Measurements from ENCODE around the gene TMEM178B. TPM values are rescaled to one million over a fixed set of nuclear protein-coding genes. Genes with fewer than 3 reads are reported as not detected.

The TMEM178B gene
- total RNA-seq, 2 donors from 2014 or later, result 0.92 to 0.95 TPM

DNA sequence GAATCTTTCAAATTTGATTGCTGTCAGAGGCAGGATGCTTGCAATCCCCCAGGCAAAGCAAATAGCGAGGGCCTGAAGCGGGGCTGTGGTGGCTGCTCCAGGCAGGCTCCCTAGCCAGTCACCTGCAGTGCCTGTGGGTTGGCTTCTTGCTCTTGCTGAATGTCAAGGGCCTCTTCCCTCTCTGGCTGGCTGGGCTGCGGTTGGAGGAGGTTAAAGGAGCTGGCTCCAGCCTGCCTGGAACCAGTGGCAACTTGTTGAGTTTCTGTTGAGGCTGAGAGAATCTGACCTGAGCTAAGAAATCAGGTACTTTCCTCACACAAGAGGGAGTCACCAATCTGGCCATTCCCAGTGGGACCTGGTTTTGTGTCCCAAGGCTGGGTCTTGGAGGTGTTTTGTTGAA is 134.7 kb downstream of the TMEM178B start:
- no peaks in the 10 kb centered on the region for H3K27me3 ChIP-seq (replicated peaks; ENCODE audit: insufficient read depth)
- H3K4me3 ChIP-seq, result no peak overlapping the region
- H3K36me3 ChIP-seq, result no peaks in the 10 kb centered on the region
- DNase-seq (ENCODE audit: low spot score) (no peak), ATAC-seq (ENCODE audit: insufficient number of reproducible peaks, low FRiP score, low read depth) (no peak)
- TF ChIP-seq, protein P1, sequence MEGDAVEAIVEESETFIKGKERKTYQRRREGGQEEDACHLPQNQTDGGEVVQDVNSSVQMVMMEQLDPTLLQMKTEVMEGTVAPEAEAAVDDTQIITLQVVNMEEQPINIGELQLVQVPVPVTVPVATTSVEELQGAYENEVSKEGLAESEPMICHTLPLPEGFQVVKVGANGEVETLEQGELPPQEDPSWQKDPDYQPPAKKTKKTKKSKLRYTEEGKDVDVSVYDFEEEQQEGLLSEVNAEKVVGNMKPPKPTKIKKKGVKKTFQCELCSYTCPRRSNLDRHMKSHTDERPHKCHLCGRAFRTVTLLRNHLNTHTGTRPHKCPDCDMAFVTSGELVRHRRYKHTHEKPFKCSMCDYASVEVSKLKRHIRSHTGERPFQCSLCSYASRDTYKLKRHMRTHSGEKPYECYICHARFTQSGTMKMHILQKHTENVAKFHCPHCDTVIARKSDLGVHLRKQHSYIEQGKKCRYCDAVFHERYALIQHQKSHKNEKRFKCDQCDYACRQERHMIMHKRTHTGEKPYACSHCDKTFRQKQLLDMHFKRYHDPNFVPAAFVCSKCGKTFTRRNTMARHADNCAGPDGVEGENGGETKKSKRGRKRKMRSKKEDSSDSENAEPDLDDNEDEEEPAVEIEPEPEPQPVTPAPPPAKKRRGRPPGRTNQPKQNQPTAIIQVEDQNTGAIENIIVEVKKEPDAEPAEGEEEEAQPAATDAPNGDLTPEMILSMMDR (IDR thresholded peaks at IDR 0.05), result no peak
- no peaks in the 10 kb centered on the region for H3K4me1 ChIP-seq (ENCODE audit: control insufficient read depth in 1 of 2, low read depth in 2 of 2)
- H3K9me3 ChIP-seq, result no peaks in the 10 kb centered on the region
- H3K27ac ChIP-seq, result no peak overlapping the region

DNA sequence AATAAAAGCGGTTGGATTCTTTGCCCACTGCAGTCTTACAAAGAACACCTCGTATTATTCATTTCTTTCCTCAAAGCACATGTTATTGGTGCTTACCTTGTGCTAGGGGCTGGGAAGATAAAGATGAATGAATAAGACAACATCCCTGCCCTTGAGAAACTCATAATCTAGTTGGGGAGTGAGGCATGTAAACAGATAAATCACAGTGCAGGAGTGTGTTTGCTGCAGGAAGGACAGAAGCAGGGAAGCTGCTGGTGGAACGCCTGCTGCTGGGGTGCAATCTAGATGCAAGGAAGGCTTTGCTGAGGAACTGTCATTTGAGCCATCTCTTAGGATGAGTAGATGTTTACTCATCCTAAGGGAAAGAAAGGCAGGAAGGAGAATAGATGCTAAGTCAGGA is 135.6 kb downstream of the TMEM178B start:
- Histone ChIP-seq H3K36me3 (no peaks in the 10 kb centered on the region), H3K4me3 (no peak overlapping the region), H3K9me3 (no peaks in the 10 kb centered on the region), H3K27ac (no peak overlapping the region), H3K4me1 (ENCODE audit: control insufficient read depth in 1 of 2, low read depth in 2 of 2) (no peaks in the 10 kb centered on the region), H3K27me3 (replicated peaks; ENCODE audit: insufficient read depth) (no peaks in the 10 kb centered on the region)
- TF ChIP-seq, protein P1 (IDR thresholded peaks at IDR 0.05), result no peak
- DNase-seq (ENCODE audit: low spot score) (no peak), ATAC-seq (ENCODE audit: insufficient number of reproducible peaks, low FRiP score, low read depth) (no peak)

DNA sequence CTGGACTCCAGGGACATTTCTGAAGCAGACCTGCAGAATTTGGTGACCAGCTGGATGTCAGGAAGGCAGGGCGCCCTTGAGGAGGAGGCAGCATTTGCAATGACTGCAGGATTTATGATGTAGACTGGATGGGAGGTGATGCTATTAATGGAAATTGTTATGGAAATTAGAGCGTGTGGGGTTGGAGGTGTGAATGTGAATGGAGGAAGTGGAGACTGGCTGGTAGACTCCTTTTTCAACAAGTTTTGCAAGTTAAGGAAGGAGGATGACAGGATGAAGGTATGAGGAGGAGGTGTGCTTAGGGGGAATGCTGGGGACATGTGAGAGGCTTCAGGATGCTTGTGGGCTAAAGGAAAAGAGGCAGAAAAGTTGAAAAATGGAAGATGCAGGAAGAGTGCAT is 137.0 kb downstream of the TMEM178B start:
- Histone ChIP-seq H3K4me3 (no peak overlapping the region), H3K27me3 (replicated peaks; ENCODE audit: insufficient read depth) (no peaks in the 10 kb centered on the region), H3K27ac (no peak overlapping the region), H3K4me1 (ENCODE audit: control insufficient read depth in 1 of 2, low read depth in 2 of 2) (no peaks in the 10 kb centered on the region), H3K36me3 (no peaks in the 10 kb centered on the region), H3K9me3 (no peaks in the 10 kb centered on the region)
- DNase-seq (ENCODE audit: low spot score) (no peak), ATAC-seq (ENCODE audit: insufficient number of reproducible peaks, low FRiP score, low read depth) (no peak)
- TF ChIP-seq, protein P1 (IDR thresholded peaks at IDR 0.05), result no peak

DNA sequence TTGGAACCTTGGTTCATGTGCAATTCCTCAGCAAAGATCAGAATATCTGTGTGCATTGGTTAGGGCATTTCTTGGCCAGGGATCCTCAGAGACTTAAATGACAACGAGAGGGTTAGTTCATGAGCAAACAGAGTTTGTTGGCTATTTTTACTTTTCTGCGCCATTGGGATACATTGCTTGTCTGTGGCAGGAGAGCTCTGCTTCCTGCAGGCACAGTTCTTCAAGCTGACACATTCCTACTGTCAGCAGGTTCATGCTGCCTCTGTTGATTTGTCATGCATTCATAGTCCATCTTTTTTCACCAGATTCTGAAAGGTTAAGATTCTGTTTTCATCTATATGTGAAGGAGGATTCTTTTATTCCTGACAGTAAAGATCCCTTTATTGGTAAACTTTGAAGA is 139.4 kb downstream of the TMEM178B start:
- no peaks in the 10 kb centered on the region for H3K27me3 ChIP-seq (replicated peaks; ENCODE audit: insufficient read depth)
- TF ChIP-seq, protein P1 (IDR thresholded peaks at IDR 0.05), result no peak
- H3K4me1 ChIP-seq (ENCODE audit: control insufficient read depth in 1 of 2, low read depth in 2 of 2), result no peaks in the 10 kb centered on the region
- H3K27ac ChIP-seq, result no peak overlapping the region
- H3K4me3 ChIP-seq, result no peak overlapping the region
- DNase-seq (ENCODE audit: low spot score), result no peak
- no peaks in the 10 kb centered on the region for H3K9me3 ChIP-seq
- H3K36me3 ChIP-seq, result no peaks in the 10 kb centered on the region
- no peak for ATAC-seq (ENCODE audit: insufficient number of reproducible peaks, low FRiP score, low read depth)

DNA sequence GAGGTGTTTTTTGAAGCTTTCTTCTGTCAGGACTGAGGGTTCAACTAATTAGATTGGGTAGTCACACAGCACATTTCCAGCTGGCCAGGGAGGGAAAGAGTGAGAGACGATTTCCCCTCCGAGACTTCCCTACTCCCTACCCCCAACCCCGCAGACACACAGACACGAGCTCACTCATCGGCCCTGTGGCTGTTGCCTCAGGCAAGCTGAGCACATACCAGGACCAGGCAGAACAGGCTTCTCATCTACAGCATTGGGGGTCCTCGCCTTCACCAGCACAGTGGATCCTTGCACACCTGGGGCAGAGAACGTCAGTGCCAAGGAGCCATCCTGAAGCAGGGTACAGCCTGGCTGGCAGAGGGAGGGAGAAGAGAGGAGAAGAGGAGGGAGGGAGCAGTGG is 144.1 kb downstream of the TMEM178B start:
- no peaks in the 10 kb centered on the region for H3K4me1 ChIP-seq (ENCODE audit: control insufficient read depth in 1 of 2, low read depth in 2 of 2)
- no peaks in the 10 kb centered on the region for H3K27me3 ChIP-seq (replicated peaks; ENCODE audit: insufficient read depth)
- no peaks in the 10 kb centered on the region for H3K36me3 ChIP-seq
- H3K9me3 ChIP-seq, result no peaks in the 10 kb centered on the region
- no peak overlapping the region for H3K27ac ChIP-seq
- TF ChIP-seq, protein P1 (IDR thresholded peaks at IDR 0.05), result no peak
- ATAC-seq (ENCODE audit: insufficient number of reproducible peaks, low FRiP score, low read depth) (no peak), DNase-seq (ENCODE audit: low spot score) (no peak)
- H3K4me3 ChIP-seq, result no peak overlapping the region
